GM18517 (cell line): ENCODE results near the gene POR.

Experiments used
- ATAC-seq: cut with Tn5 transposase; IDR thresholded peaks from one replicate; pipeline ENCODE4 v1.9.1; 2021; ENCODE audit warnings: mild to moderate bottlenecking, moderate library complexity; ENCODE audit not compliant: unreplicated experiment

Gene POR

DNA sequence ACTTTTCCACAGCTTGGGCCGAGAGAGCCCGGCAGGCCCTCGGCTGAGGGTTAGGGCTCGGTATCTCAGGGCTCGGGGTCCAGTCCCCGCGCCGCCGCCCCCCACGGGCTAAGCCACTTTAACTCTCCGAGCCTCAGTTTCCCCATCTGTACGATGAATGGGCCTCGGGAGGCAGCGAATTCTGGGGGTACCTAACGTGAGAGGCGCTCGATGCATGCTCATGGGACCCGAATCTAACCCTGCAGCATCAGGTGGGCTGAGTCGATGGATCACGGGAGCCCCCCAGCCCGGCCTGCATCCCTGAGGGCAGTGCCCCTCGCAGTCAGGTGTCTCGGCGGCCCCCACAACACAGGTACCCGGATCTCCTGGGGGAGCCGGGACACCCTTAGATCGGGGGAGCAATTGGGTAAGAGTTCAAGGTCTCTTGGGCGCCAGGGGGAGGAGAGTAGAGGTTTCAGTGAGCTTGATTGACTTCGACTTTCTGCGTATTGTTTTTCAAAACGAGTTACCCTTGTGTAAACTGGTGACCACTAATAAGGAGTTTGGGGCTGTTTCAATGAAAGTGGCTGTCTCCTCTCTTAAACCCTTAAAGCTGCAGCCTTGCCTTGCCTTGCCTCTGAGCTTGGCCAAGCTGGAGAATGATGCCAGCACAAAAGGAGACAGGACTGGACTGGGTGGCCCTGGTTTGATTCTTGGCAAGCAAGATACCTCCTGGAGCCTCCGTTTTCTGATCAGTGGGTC is 631 bp downstream of the POR start:
- no peak for ATAC-seq

DNA sequence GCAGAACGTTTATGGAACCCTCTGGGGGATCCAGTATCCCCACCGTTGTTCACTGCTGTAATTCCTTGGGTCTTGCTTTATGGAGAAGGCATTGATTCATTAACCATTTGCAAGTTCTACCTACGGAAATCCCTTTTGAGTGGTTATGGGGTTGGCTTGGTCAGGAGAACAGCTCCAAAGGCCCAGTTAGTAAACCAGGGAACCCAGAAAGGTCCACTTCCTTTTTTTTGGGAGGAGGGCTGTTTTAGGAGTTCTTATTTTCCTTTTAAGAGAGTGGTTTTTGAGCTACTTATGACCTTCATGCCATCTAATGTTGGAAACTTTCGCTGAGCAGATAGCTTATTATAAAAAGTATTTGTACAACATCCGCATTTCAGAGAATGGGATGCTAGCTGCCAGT is 1.3 kb downstream of the POR start:
- ATAC-seq, result no peak

DNA sequence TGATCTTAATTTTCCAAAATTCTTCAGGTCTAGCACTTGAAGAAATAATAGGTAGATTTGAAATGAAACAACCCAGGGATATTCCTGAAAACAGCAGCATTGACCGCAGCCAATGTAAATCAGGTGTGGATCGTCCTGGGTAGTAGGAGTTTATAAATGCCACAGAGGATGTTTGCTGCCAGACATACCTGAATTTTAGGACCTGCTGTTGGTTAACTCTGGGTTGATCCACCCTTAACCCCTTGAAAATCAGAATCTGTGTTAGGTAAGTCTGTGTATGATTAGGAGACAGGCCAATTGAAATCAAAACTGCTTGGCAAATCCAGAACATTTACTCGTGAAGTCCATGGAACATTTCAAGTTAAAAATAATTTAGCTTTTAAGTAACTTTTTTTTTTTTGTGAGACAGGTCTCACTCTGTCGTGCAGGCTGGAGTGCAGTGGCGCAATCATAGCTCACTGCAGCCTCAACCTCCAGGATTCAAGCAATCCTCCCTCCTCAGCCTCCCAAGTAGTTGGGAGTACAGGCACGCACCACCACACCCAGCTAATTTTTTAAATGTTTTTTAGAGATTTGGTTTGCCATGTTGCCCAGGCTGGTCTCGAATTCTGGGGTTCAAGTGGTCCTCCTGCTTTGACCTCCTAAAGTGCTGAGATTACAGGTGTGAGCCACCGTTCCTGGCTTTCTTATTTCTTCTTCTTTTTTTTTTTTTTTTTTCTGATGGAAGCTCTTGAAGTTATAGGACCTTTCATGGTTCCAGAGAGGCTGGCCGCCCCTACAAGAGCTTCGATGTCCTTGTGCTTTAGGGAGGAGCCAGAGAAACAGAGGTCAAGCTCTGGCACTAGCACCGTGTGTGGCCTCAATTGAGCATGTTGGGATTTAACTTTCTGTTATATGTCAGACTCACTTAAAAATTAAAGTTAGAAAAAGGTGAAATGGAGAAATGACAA is 2.0 kb downstream of the POR start:
- no peak for ATAC-seq

DNA sequence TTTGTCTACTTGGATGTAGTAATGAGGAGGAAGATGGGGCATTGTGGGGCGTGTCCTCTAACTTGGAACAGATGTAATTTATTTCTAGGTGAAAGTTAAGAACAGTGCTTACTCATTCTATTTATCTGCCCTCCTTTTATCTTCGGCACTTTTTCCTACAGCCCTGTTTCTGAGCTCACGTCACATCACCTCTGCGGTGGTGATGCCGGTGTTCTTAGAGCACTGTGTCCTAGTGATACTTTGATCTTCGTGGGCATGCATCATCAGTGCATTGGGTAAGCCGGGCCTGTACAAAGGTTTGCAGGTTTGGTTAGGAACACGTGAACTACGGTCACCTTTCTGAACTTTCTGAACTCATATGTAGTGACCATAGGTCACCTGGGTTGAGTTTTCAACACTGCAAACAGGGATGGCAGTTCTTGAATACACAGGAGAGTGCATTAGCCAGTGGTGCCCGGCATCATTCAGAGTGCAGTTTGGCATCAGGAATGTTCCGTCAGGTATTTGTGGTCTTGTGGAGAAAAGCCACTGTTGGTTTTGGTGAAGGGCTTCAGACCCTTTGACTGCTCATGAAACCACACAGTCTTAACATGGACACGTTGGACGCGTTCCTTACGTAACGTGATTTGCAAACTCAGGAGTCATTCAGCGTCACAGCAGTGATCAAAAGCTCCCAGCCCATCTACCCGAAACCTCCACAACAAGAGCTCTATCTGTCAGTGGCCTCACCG is 5.6 kb downstream of the POR start:
- ATAC-seq, result no peak

DNA sequence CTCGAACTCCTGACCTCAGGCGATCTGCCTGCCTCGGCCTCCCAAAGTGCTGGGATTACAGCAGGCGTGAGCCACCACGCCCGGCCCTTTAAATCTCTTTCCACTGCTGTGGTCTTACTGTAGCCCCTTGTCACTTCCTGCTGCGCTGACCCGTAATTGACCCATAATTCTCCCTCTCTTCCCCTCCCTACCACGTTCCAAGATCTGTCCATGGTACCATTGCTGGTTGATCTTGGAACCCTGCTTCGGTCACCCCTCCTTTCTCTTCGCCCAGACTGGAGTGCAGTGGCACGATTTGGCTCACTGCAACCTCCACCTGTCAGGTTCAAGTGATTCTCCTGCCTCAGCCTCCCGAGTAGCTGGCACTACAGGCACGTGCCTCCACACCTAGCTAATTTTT is 6.5 kb downstream of the POR start:
- ATAC-seq, result no peak

DNA sequence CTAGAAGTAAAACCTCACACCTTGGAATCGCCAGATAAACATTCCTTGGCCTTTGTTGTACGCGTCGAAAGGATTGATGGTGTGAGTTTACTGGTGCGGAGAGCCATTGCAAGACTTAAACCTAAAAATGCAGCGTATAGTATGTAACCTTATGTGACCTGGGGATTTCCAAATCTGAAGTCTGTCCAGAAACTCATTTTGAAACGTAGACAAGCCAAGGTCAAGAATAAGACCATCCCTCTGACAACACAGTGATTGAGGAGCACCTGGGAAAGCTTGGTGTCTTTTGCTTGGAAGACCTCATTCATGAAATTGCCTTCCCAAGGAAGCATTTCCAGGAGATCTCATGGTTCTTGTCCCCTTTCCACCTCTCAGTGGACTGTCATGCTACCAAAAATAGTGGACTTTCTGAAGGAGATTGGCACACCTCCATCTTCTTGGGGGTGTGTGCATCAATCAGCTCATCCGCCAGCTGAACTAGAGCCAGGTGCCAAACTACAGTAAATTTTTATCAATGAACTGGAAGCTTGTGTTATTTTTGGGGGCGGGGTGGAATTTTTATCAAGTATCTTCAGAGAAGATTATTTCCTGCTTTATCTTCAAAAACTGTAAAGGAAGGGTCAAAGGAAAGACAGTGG is 8.1 kb downstream of the POR start:
- no peak for ATAC-seq

DNA sequence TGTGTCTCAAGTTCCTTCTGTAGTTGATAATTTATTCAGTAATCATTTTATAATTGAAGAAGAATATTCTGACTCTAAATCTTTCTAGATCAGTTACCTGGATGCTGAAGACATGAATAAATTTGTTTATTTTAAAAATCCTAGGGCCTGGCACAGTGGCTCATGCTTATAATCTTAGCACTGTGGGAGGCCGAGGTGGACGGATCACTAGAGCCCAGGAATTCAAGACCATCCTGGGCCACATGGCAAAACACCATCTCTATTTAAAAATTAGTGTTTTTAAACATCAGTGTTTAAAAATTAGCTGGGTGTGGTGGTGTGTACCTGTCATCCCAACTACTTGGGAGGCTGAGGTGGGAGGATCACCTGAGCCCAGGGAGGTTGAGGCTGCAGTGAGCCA is 9.3 kb downstream of the POR start:
- no peak for ATAC-seq

DNA sequence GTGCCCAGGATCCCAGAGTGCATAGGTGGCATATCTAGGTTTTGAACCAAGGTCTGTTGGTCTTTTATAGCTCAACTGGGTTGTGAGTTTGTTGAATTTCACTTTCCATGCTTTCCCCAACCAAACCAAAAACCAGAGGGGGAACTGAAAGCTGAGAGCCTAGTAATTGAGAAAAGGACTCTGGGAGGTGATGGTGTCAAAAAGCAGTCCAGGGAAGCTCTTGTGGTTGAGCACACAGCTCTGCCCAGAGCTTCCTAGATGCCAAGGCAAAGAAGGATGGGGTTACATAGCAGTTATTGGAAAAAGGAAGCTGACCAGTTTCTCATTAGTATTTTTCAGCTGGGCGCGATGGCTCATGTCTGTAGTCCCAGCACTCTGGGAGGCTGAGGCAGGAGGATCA is 9.9 kb downstream of the POR start:
- ATAC-seq, result no peak

DNA sequence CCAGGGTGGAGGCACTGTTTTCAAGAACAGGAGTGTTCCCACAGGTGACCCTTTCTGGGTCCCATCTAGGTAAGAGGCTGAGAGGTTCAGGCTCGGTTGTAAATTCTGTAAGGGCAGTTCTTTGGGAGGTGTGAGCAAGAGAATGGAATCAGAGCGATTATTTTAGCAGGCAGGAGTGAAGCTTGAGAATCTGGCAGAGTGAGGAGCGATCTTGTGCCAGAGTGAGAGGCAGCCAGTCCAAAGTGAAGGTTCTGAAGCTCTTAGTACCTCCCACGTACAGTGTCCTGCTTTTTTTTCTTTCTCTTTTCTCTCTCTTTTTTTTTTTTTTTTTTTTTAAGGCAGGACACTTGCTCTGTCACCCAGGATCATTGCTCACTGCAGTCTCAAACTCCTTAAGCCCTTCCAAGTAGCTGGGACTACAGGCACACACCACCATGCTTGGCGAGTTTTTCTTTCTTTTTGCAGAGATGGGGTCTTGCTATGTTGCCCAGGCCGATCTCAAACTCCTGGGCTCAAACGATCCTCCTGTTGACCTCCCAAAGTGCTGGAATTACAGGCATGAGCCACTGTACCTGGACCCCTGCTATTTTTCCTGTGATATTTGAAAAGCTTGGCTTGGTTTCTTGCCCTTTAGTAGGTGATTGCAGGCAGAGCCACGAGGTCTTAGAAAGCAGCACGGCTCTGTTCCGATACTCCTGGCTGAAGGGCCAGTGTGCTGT is 10.9 kb downstream of the POR start:
- ATAC-seq, result no peak

DNA sequence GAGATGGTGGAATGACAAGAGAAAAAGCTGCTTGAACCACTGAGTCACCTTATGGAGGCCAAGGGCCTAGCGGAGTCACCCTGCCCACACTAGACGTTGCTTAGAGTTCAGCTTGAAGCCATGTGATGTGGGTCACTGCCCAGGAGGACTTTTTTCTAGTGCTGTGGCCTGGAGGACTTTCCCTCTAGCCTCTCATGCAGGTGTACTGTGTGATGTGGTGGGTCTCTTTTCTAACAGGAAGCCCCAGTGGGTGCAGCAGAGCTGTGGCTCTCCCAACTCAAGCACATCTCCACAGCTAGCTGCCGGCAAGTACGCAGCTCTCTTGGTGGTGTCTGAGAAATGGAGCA is 13.6 kb downstream of the POR start:
- no peak for ATAC-seq

DNA sequence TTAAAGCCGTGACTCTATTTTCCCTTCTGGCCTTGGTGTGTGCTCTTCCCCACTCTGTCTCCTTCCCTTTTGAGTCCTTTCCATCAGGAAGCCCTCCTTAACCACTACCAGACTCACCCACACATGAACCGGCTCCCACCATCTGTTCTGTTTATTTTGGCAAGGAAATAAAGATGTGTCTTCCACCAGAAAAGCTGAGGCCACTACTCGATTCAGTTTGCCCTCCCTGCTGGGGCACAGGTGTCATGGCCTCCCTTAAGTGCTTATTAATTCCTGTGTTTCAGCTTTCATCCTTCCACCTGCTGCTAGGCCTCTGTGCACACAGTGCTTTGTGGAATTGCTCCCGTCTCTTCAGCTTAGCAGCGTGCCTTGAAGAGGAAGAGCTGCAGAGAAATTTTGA is 16.7 kb downstream of the POR start:
- no peak for ATAC-seq

DNA sequence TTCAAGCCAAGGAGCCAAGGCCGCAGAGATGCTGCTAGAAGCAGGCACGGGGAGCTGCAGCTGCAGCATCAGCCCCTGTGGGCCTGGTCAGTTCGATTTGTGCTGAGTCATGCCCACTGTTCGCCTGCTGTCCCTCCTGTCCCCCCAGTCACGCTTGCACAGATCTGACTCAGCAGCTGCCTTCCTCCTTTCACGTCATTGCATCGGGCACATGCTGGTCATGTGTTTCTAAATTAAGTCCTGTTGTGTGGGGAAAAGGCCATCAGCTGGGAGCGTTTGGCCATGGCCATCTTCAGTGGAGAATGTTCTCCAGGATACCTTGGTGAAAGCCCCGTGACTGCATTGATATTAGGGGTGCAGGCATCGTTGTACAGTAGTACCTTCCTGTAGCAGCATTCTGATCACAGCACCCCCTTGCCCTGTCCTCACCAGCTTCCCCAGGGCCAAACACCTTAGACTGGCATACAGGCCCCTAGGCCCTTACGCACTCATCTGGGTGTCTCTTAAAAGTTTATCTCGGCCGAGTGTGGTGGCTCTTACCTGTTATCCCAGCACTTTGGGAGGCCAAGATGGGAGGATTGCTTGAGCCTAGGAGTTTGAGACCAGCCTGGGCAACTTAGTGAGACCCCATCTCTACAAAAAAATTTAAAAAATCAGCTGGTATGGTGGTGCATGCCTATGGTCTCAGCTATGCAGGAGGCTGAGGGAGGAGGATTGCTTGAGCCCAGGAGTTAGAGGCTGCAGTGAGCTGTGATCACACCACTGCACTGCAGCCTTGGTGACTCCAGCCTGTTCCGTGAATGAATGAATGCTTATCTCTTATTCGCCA is 23.2 kb downstream of the POR start:
- ATAC-seq, result no peak

DNA sequence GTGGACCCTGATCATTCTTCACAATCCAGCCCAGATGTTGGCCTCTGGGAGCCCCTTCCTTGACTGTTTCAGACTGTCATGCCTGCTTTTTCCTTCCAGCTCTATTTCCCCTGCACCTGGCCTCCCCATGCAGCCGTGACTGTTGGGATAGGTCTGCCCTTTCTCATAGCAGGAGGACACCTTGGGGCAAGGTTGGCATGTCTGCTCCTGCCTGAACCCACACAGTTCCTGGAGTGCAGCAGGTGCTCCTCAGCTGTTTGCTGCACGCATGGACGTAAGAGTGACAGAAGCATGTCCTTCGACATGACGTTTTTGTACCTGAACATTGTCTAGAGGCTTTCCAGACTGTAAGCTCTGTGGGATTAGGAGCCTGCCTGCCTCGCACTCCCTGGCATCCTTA is 24.0 kb downstream of the POR start:
- no peak for ATAC-seq

DNA sequence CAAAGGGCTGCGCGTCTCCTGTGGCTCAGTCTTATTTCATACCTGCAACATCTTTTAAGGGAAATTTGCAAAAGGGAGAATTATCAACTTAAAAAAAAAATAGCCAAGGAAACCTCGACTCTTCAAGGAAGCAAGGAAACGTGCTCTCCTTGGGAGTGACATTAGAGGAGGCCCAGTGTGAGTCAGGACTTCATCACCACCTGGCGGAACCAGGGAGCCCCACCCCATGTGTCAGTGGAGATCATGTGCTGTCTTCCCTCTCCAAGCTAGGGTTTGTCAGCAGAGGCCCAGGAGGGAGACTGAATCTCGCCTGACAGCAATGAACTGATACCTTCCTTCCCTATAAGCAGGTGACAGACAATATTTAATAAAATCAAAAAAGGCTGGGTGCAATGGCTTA is 28.9 kb downstream of the POR start:
- ATAC-seq, result no peak

DNA sequence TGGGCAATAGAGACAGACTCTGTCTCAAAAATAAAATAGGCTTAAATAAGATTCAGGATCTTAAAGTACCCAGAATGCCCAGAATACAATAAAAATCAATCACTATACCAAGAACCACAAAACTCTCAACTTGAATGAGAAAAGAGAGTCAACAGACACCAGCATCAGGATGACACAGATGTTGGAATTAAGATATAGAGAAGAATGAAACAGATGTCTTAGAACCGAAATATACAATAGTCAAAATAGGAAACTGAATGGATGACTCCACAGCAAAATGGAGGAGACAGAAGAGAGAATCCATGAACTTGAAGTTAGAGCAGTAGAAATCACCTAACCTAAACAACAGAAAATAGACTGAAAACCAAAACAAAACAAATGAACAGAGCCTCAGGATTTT is 29.6 kb downstream of the POR start:
- no peak for ATAC-seq

DNA sequence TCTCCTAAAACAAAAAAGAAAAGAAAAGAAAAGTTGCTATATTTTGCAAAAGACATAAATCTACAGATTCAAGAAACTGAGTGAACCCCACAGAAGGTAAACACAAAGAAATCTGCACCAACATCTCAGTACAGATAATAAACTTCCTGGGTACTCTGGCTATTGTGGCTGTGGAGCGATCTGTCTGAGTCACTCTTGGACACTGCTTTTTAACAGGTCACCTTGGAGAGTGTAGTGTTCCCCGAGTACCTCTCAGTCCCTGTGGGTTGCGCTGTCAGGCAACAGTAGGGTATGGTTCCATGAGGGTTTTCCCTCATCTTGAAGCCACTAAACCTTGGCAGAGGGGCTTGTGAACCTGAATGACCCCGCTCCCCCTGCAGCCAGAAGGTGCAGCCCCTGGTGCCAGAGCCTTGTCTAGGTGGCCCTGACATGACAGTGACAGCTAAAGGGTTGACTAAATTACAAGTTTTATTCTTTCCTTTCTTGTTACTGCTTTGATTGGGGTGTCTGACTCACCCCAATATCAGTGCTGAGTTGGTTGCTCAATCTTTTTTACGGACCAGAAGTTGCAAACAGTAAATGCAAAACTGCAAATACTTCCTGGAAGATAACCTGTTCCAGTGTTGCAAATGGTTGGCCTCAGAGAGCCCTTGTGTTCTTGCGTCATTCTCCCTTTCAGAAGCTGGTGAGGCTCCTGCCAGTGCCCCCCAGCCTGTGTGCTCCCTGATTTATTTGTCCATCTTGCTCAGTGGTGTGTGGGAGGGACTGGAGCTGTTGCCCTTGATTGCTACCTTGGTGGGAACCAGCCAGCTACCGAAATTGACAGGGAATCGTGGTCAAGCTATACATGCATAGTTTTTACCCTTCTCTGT is 30.6 kb downstream of the POR start:
- no peak for ATAC-seq

DNA sequence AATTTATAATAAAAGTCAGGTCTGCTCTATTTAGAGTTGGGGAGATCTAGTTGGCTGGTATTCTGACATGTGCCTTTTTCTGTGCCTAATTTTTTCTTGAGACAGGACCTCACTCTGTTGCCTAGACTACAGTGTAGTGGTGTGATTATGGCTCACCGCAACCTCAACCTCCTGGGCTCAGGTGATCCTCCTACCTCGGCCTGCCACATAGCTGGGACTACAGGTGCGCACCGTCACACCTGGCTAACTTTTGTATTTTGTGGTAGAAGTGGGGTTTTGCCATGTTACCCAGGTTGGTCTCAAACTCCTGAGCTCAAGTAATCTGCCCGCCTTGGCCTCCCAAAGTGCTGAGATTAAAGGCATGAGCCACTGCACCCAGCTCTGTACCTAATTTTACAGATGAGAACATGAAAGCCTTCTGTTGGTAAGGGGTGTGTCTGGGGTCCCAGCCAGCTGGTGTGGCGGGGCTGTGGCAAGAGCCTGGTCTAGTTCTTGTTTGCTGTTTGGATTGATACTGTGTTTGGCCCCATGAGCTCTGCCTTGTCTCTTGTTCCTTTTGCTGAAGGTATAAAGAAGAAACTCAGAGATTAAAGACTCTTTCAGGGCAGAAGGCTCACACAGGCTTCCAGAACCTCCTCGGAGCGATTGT is 31.4 kb downstream of the POR start:
- no peak for ATAC-seq

DNA sequence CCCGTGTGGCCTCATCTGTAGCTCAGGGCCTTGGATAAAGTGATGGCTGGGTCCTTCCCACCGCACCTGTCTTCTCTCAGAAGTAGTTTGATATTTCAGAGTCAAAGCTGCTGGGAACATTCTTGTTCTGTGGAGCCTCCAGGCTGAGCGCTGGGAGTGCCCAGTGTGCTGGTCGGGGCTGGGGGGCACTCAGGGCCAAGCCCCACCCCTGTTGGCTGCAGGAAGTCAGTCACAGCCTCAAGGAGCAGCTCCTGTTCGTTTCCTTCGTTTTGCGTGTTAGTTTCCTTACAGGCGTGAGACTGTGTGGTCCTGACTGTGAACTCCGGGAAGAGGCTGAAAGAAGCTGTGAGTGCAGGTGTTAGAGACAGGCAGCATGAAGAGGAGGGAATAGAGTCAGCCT is 33.2 kb downstream of the POR start:
- ATAC-seq, result no peak
